GM12878 (cell line): ENCODE results near the gene MAD1L1. TPM values are rescaled to one million over a fixed set of nuclear protein-coding genes. Genes with fewer than 3 reads are reported as not detected.

Source experiments
- ATAC-seq: fragments of 200-7000 bp; cut with Tn5 transposase; 3 replicates; pipeline ENCODE4 v1.9.1; 2020; ENCODE audit warnings: mild to moderate bottlenecking, moderate library complexity
- BruUV-seq: library from RNA; stranded (reverse); fragments of 400-500 nt; replicated peaks from 2 replicates; lab custom pipeline; 2021; lab: Mats Ljungman, UMichigan
- CTCF ChIA-PET: fragments of 300-600 bp; sonication (Branson Sonifier 250); formaldehyde crosslinking; extraction: SDS; loops from one replicate; lab custom pipeline; 2021; ENCODE audit warnings: inconsistent platforms; lab: Yijun Ruan, JAX
- POLR2A ChIA-PET: fragments of 350-600 bp; formaldehyde crosslinking; extraction: SDS; loops from one replicate; lab custom pipeline; 2021; ENCODE audit warnings: inconsistent platforms; lab: Charles Lee
- RAD21 ChIA-PET: fragments of 300-600 bp; sonication (Branson Sonifier 250); formaldehyde crosslinking; loops from one replicate; lab custom pipeline; 2023; ENCODE audit warnings: antibody characterized with exemption; ENCODE audit not compliant: unreplicated experiment; lab: Charles Lee
- SMC1A ChIA-PET: fragments of 300-600 bp; sonication (Branson Sonifier 250); formaldehyde crosslinking; loops from one replicate; lab custom pipeline; 2023; ENCODE audit not compliant: unreplicated experiment, uncharacterized antibody; lab: Charles Lee
- DNase-seq: peaks from one replicate; pipeline ENCODE4 v3.0.0-alpha.2; 2011; ENCODE audit warnings: low read depth, low spot score
- FAIRE-seq: peaks from 3 replicates; lab custom pipeline; 2011; peaks lifted over from hg19 to GRCh38; lab: Jason Lieb, UNC
- H2AFZ ChIP-seq: 2 replicates; pipeline ENCODE4 v1.6.0; 2011; ENCODE audit warnings: low read depth, low read length, control low read depth; ENCODE audit not compliant: control insufficient read depth
- H3K27ac ChIP-seq: 2 replicates; pipeline ENCODE4 v1.5.1; 2011; ENCODE audit warnings: control low read depth; ENCODE audit not compliant: control insufficient read depth, insufficient read depth
- H3K27me3 ChIP-seq, 2 experiments: replicated peaks in 1 of 2; 2 replicates each; pipeline versions ENCODE4 v1.6.0 to v1.6.1; 2011; ENCODE audit warnings: low read length in 1 of 2; ENCODE audit not compliant: control insufficient read depth in 2 of 2, insufficient read depth in 2 of 2
- H3K36me3 ChIP-seq, 2 experiments: 2 replicates each; pipeline ENCODE4 v1.5.1; 2011; ENCODE audit warnings: low read length in 1 of 2; ENCODE audit not compliant: control insufficient read depth in 2 of 2, insufficient read depth in 2 of 2
- H3K4me1 ChIP-seq: 2 replicates; pipeline ENCODE4 v1.6.1; 2011; ENCODE audit warnings: mild to moderate bottlenecking, low read length, moderate library complexity, mixed read lengths; ENCODE audit not compliant: control insufficient read depth, insufficient read depth
- H3K4me2 ChIP-seq: 2 replicates; pipeline ENCODE4 v1.6.0; 2011; ENCODE audit warnings: control low read depth; ENCODE audit not compliant: control insufficient read depth, insufficient read depth
- H3K4me3 ChIP-seq: fragments of 200-600 bp; sonication (generic); 2 replicates; pipeline ENCODE4 v1.5.1; 2016
- H3K79me2 ChIP-seq: 2 replicates; pipeline ENCODE4 v1.6.0; 2011; ENCODE audit warnings: low read length; ENCODE audit not compliant: control insufficient read depth, insufficient read depth
- H3K9ac ChIP-seq: 2 replicates; pipeline ENCODE4 v1.8.0; 2011; ENCODE audit warnings: low read length, control low read depth, mixed read lengths; ENCODE audit not compliant: control insufficient read depth, insufficient read depth
- H3K9me3 ChIP-seq: replicated peaks from 3 replicates; pipeline ENCODE4 v1.5.1; 2011; ENCODE audit warnings: mild to moderate bottlenecking, low read length; ENCODE audit not compliant: control insufficient read depth, insufficient read depth
- H4K20me1 ChIP-seq: 2 replicates; pipeline ENCODE4 v1.6.0; 2011; ENCODE audit not compliant: control insufficient read depth, insufficient read depth
- E2F8 ChIP-seq: fragments of 450-650 bp; IDR thresholded peaks from 2 replicates; pipeline ENCODE4 v1.6.1; 2018; ENCODE audit warnings: mild to moderate bottlenecking, low read depth, moderate library complexity; ENCODE audit not compliant: partially characterized antibody
- EGR1 ChIP-seq, 2 experiments: IDR thresholded peaks; 1 replicate in 1 of 2; 2 replicates in 1 of 2; pipeline ENCODE4 v1.6.1; 2011 to 2012; ENCODE audit warnings: low read depth in 2 of 2, low read length in 2 of 2, borderline replicate concordance in 1 of 2, mild to moderate bottlenecking in 1 of 2, moderate library complexity in 1 of 2
- HDAC2 ChIP-seq: fragments of 200-600 bp; sonication (generic); IDR thresholded peaks from 2 replicates; pipeline ENCODE4 v1.6.1; 2017
- HDAC6 ChIP-seq: fragments of 200-600 bp; sonication (generic); IDR thresholded peaks from one replicate; pipeline ENCODE4 v1.8.0; 2017; ENCODE audit warnings: antibody characterized with exemption; ENCODE audit not compliant: unreplicated experiment
- MTA2 ChIP-seq: fragments of 450-650 bp; IDR thresholded peaks from 2 replicates; pipeline ENCODE4 v1.6.1; 2016; ENCODE audit warnings: low read depth, mild to moderate bottlenecking, moderate library complexity
- NFYA ChIP-seq: IDR thresholded peaks from 2 replicates; pipeline ENCODE4 v1.6.1; 2011; ENCODE audit warnings: low read depth, mild to moderate bottlenecking, low read length, improper control_type of control experiment, borderline replicate concordance
- RFX5 ChIP-seq: IDR thresholded peaks from 2 replicates; pipeline ENCODE4 v1.6.1; 2011; ENCODE audit warnings: low read depth, low read length, improper control_type of control experiment
- STAT3 ChIP-seq: IDR thresholded peaks from 2 replicates; pipeline ENCODE4 v1.6.1; 2011; ENCODE audit warnings: low read depth, low read length, improper control_type of control experiment
- TARDBP ChIP-seq: IDR thresholded peaks from 2 replicates; pipeline ENCODE4 v1.6.1; 2016; ENCODE audit warnings: borderline replicate concordance
- TBL1XR1 ChIP-seq: IDR thresholded peaks from 2 replicates; pipeline ENCODE4 v1.6.1; 2012; ENCODE audit warnings: low read depth, low read length, improper control_type of control experiment
- TCF12 ChIP-seq: IDR thresholded peaks from 2 replicates; pipeline ENCODE4 v1.6.1; 2011; ENCODE audit warnings: low read depth, mild to moderate bottlenecking, low read length
- ZNF622 ChIP-seq: fragments of 450-650 bp; IDR thresholded peaks from 2 replicates; pipeline ENCODE4 v1.6.1; 2017; ENCODE audit warnings: mild to moderate bottlenecking, inconsistent platforms
- WGBS: methylation state at CpG from one replicate; pipeline ENCODE4 v1.1.6; 2016; ENCODE audit warnings: low lambda C conversion rate; ENCODE audit not compliant: insufficient replicate concordance, insufficient coverage; ENCODE audit errors: missing lambda C conversion rate; 5-methylcytosine and 5-hydroxymethylcytosine counted together
- in situ Hi-C: fragments of 300-500 bp; cut with MboI; formaldehyde crosslinking; loops from 9 replicates; pipeline ENCODE4 v1.14.3; 2018; ENCODE audit warnings: mixed read lengths
- intact Hi-C: fragments of 100-400 bp; cut with micrococcal nuclease; formaldehyde crosslinking; loops from one replicate; pipeline ENCODE4 v1.14.2; 2022; ENCODE audit not compliant: unreplicated experiment
- polyA plus RNA-seq, 11 experiments: library from polyadenylated mRNA; depleted of rRNA in 4 of 11; unstranded in 6 of 11; stranded (reverse) in 5 of 11; fragments of >200 nt; fragmentation: Nextera tagmentation in 4 of 11; fragmentation: Illumina TruSeq in 1 of 11; extraction: Ambion mirVana in 4 of 11; extraction: Trizol in 1 of 11; gene quantifications; 1 replicate in 1 of 11; 2 replicates in 10 of 11; pipeline versions ENCODE4 v1.2.1 to v1.2.3, GENCODE V29; 2011 to 2016; ENCODE audit warnings: inconsistent platforms in 2 of 11, missing spikeins in 2 of 11, low read depth in 1 of 11
- total RNA-seq, 4 experiments: library from RNA; depleted of rRNA in 3 of 4; stranded (reverse); fragments of >200 nt in 3 of 4; fragmentation: Illumina TruSeq in 1 of 4; extraction: Trizol in 1 of 4; gene quantifications; 2 replicates each; pipeline versions ENCODE4 v1.2.1 to v1.2.3, GENCODE V29; 2013 to 2021
- TF ChIP-seq, protein P1 (sequence below): fragments of 450-650 bp; IDR thresholded peaks from 2 replicates; pipeline ENCODE4 v1.6.1; 2017; ENCODE audit warnings: low read depth, mild to moderate bottlenecking, moderate library complexity

The MAD1L1 gene
- total and polyA plus RNA-seq, 10 of the 15 experiments (the other 5 are each of a cell fraction or from before 2014, with no cell fraction given) = 2.2 to 76.8 (median 38.3) TPM

- Histone ChIP-seq H3K36me3 (no peaks in the 10 kb centered on the region; a peak in 2 of 4 replicates), H3K27me3 (no peaks in the 10 kb centered on the region), H3K4me3 (no peak overlapping the region), H3K9ac (no peak overlapping the region), H3K27ac (no peak overlapping the region), H3K4me1 (peaks cover 11% of the 10 kb centered on the region), H3K4me2 (no peak overlapping the region), H3K9me3 (no peaks in the 10 kb centered on the region), H3K79me2 (no peaks in the 10 kb centered on the region), H4K20me1 (no peaks in the 10 kb centered on the region), H2AFZ (no peak overlapping the region)
- BruUV-seq = no TSS peak
- ChIA-PET POLR2A (no interaction called here), CTCF (interaction anchor here (0.9 kb wide), 1 partner anchor 90 kb away, joined by 4 read pairs; no protein-coding TSS in a partner anchor), SMC1A (no interaction called here), RAD21 (interaction anchor here (1.7 kb wide), 1 partner anchor 90 kb away, joined by 6 read pairs; no protein-coding TSS in a partner anchor)
- DNase-seq (no peak), ATAC-seq (no peak), FAIRE-seq (no peak)
- intact Hi-C loops = no loop called here
- 91% methylated on average over 8 of the region's 13 CpGs for WGBS
- TF ChIP-seq NFYA (no peak), EGR1 (IDR thresholded peaks at IDR 0.05; ENCODE audit: borderline replicate concordance in 1 of 2, low read depth in 2 of 2, low read length in 2 of 2) (no peak), TARDBP (no peak), STAT3 (no peak), ZNF622 (no peak), MTA2 (no peak), RFX5 (no peak), HDAC6 (no peak), HDAC2 (no peak), E2F8 (no peak), TCF12 (no peak), TBL1XR1 (no peak)
- TF ChIP-seq, protein P1, sequence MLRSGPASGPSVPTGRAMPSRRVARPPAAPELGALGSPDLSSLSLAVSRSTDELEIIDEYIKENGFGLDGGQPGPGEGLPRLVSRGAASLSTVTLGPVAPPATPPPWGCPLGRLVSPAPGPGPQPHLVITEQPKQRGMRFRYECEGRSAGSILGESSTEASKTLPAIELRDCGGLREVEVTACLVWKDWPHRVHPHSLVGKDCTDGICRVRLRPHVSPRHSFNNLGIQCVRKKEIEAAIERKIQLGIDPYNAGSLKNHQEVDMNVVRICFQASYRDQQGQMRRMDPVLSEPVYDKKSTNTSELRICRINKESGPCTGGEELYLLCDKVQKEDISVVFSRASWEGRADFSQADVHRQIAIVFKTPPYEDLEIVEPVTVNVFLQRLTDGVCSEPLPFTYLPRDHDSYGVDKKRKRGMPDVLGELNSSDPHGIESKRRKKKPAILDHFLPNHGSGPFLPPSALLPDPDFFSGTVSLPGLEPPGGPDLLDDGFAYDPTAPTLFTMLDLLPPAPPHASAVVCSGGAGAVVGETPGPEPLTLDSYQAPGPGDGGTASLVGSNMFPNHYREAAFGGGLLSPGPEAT = no peak
- in situ Hi-C loops = no loop called here
Observed at GRCh38 chr7:2105280-2105679, 127.5 kb downstream of the MAD1L1 start.
